Measurements from ENCODE around the gene MRPS14. TPM values are rescaled to one million over a fixed set of nuclear protein-coding genes. Genes with fewer than 3 reads are reported as not detected.

Gene MRPS14
- total and polyA plus RNA-seq, 2 donors (not counting 1 experiment from before 2014, with no cell fraction given) = 9.1 to 29.4 TPM

GRCh38 chr1:175034775-175035174 lies 11.6 kb upstream of the MRPS14 start:
- Mint-ChIP-seq H3K4me3 (no peak overlapping the region), H3K9me3 (ENCODE audit: insufficient read depth) (no peaks in the 10 kb centered on the region), H3K27me3 (peaks cover 19% of the 10 kb centered on the region), H3K4me1 (peaks cover 2% of the 10 kb centered on the region), H3K27ac (no peak overlapping the region)
- WGBS (ENCODE audit: insufficient coverage) = no CpG with 5 or more reads among the region's 2 CpGs
- intact Hi-C loops (cut with micrococcal nuclease) = no loop called here
- no peaks in the 10 kb centered on the region for H3K36me3 ChIP-seq (replicated peaks in 1 of 2; ENCODE audit: control extremely low read depth in 1 of 2, control insufficient read depth in 1 of 2, extremely low read depth in 1 of 2, insufficient read depth in 2 of 2, low read length in 1 of 2)
- ATAC-seq (ENCODE audit: low read depth) (no peak), DNase-seq (no peak)
- CTCF ChIA-PET = no interaction called here
- no peak overlapping the region for H3K9ac ChIP-seq (ENCODE audit: low read length)
- no peaks in the 10 kb centered on the region for H3K27me3 ChIP-seq (replicated peaks in 1 of 4; ENCODE audit: control extremely low read depth in 1 of 4, control insufficient read depth in 3 of 4, insufficient read depth in 4 of 4, low read length in 3 of 4)
- peaks cover 0 to 2% of the 10 kb centered on the region in 2 donors for H3K4me1 ChIP-seq (ENCODE audit: control insufficient read depth in 2 of 2, insufficient read depth in 2 of 2, low read length in 2 of 2)
- POLR2A ChIA-PET = no interaction called here
- no peak overlapping the region for H3K27ac ChIP-seq (ENCODE audit: low read length in 2 of 2)
- no peaks in the 10 kb centered on the region for H3K79me2 ChIP-seq (ENCODE audit: control insufficient read depth, insufficient read depth, low read length)
- no peak overlapping the region for H3K4me2 ChIP-seq (replicated peaks; ENCODE audit: low read depth, low read length, poor library complexity, severe bottlenecking)
- no peaks in the 10 kb centered on the region for H3K9me3 ChIP-seq (ENCODE audit: control extremely low read depth in 1 of 3, control insufficient read depth in 2 of 3, insufficient read depth in 1 of 3, low read length in 2 of 3)
- no peak for TF ChIP-seq EZH2 (IDR thresholded peaks at IDR 0.05; ENCODE audit: borderline replicate concordance, insufficient read depth, low read depth, low read length, poor library complexity, severe bottlenecking)
- no peak for TF ChIP-seq CTCF (IDR thresholded peaks at IDR 0.05)
- no peaks in the 10 kb centered on the region for H4K20me1 ChIP-seq (ENCODE audit: control insufficient read depth, insufficient read depth, low read length, poor library complexity, severe bottlenecking)
- H3K4me3 ChIP-seq (ENCODE audit: control extremely low read depth in 1 of 5, extremely low read depth in 1 of 5, insufficient read depth in 1 of 5, low read depth in 2 of 5, low read length in 4 of 5) = no peak overlapping the region
- H2AFZ ChIP-seq (ENCODE audit: insufficient read depth, low read depth, low read length, poor library complexity, severe bottlenecking) = no peak overlapping the region

- H3K27ac ChIP-seq (ENCODE audit: low read length in 2 of 2) = no peak overlapping the region
- ChIA-PET POLR2A (interaction anchor here (0.9 kb wide), 1 partner anchor 11 kb away, joined by 3 read pairs; the partner anchor contains the start of gene MRPS14), CTCF (no interaction called here)
- WGBS (ENCODE audit: insufficient coverage) = 89% methylated on average over 4 of the region's 4 CpGs
- intact Hi-C loops (cut with micrococcal nuclease) = no loop called here
- no peak overlapping the region for H2AFZ ChIP-seq (ENCODE audit: insufficient read depth, low read depth, low read length, poor library complexity, severe bottlenecking)
- H3K9ac ChIP-seq (ENCODE audit: low read length) = no peak overlapping the region
- DNase-seq (no peak), ATAC-seq (ENCODE audit: low read depth) (no peak)
- H3K4me3 Mint-ChIP-seq = no peak overlapping the region
- peaks cover 16% of the 10 kb centered on the region for H3K27me3 Mint-ChIP-seq
- H3K4me1 Mint-ChIP-seq = peaks cover 7% of the 10 kb centered on the region
- no peak overlapping the region for H3K4me3 ChIP-seq (ENCODE audit: control extremely low read depth in 1 of 5, extremely low read depth in 1 of 5, insufficient read depth in 1 of 5, low read depth in 2 of 5, low read length in 4 of 5)
- no peaks in the 10 kb centered on the region for H3K36me3 ChIP-seq (replicated peaks in 1 of 2; ENCODE audit: control extremely low read depth in 1 of 2, control insufficient read depth in 1 of 2, extremely low read depth in 1 of 2, insufficient read depth in 2 of 2, low read length in 1 of 2)
- H3K79me2 ChIP-seq (ENCODE audit: control insufficient read depth, insufficient read depth, low read length) = no peaks in the 10 kb centered on the region
- no peaks in the 10 kb centered on the region for H3K9me3 Mint-ChIP-seq (ENCODE audit: insufficient read depth)
- peaks cover 5 to 6% of the 10 kb centered on the region in 2 donors for H3K4me1 ChIP-seq (ENCODE audit: control insufficient read depth in 2 of 2, insufficient read depth in 2 of 2, low read length in 2 of 2)
- H4K20me1 ChIP-seq (ENCODE audit: control insufficient read depth, insufficient read depth, low read length, poor library complexity, severe bottlenecking) = no peaks in the 10 kb centered on the region
- no peak overlapping the region for H3K4me2 ChIP-seq (replicated peaks; ENCODE audit: low read depth, low read length, poor library complexity, severe bottlenecking)
- no peaks in the 10 kb centered on the region for H3K9me3 ChIP-seq (ENCODE audit: control extremely low read depth in 1 of 3, control insufficient read depth in 2 of 3, insufficient read depth in 1 of 3, low read length in 2 of 3)
- H3K27me3 ChIP-seq (replicated peaks in 1 of 4; ENCODE audit: control extremely low read depth in 1 of 4, control insufficient read depth in 3 of 4, insufficient read depth in 4 of 4, low read length in 3 of 4) = no peaks in the 10 kb centered on the region
- no peak for TF ChIP-seq EZH2 (IDR thresholded peaks at IDR 0.05; ENCODE audit: borderline replicate concordance, insufficient read depth, low read depth, low read length, poor library complexity, severe bottlenecking)
- TF ChIP-seq CTCF (IDR thresholded peaks at IDR 0.05) = no peak
- H3K27ac Mint-ChIP-seq = no peak overlapping the region
Observed at GRCh38 chr1:175033953-175034352, 10.7 kb upstream of the MRPS14 start.

All from B cell (primary cell).